ENCODE results near the gene TAF1C.

Gene TAF1C

DNA sequence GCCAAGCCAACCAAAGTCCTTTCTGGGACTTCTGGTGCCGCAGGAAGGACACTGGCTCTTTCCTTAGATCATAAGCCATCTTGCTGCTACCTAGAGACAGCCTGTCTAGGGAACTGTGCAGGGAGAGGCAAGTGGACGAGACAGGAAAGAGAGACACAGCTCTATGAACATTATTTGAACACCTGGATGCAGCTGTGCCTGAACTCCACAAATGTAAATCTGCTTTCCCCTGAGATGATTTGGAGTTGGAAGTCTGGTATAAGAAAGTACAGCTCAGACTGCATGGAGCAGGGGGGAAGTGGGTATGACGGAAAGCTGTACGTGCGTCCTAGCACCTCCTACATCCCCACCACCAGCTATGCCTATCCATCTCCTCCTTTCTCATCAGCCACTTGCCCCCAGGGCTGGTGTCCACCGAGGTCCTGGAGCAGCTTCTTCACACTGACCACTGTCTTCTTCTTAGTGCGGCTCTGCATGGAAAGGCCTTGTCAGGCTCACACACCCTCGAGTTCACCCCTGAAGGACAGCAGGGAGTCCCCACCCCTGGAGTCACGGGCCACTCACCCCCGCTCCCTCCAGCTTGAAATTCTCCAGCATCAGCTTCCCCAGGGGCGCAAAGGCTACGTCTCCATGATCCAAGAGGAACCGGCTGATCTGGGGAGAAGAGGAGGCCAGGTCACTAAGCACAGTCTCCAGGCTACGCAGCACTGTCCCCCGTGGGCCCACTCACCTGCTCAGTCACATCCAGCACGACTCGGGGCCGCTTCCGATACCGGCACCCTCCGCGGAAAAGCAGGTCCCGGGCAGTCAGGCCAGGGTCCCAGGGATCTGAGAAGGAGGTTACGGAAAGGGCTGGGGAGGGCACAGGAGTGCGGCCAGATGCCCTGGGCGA is 3.9 kb downstream of the TAF1C start:
- no peak for DNase-seq

- no peak for DNase-seq
Observed at GRCh38 chr16:84182104-84182503, 4.8 kb downstream of the TAF1C start.

DNA sequence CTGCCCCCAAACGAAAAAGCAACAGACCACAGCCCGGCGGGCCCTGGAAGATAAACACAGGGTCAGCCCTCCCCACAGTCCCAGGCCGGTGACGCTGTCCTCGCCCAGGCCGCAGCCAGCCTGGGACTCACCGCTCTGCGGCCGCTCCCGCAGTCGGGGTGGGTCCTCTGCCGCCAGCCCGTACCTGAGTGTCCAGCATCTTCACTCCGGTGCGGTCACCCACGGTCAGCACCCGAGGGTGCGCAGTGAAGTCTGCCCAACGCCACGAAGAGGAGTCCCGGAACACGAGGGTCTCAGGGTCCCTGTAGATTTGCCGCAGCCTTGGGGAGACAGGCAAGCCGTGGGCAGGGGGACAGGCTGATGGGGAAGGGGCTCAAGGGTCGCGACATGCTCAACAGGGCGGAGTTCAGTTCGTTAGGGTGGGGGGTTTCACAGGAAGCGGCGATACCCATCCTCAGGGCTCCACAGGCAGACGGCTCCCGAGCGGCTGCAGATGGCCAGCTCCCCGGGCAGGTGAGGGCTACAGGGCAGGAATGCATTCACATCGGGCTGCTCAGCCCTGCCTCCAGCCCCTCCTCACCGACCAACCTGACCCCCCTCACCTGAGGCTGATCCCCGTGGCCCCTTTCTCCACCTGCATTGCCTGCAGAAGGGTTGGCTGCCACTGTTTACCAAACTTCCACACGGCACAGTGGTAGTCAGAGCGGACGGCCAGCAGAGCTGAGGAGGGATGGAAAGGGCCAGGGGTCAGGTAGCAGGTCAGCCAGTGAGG is 5.5 kb downstream of the TAF1C start:
- DNase-seq, result no peak

GRCh38 chr16:84180519-84181140 is 6.2 kb downstream of the TAF1C start:
- no peak for DNase-seq

GRCh38 chr16:84179612-84180320 is 7.1 kb downstream of the TAF1C start:
- DNase-seq, result no peak

DNA sequence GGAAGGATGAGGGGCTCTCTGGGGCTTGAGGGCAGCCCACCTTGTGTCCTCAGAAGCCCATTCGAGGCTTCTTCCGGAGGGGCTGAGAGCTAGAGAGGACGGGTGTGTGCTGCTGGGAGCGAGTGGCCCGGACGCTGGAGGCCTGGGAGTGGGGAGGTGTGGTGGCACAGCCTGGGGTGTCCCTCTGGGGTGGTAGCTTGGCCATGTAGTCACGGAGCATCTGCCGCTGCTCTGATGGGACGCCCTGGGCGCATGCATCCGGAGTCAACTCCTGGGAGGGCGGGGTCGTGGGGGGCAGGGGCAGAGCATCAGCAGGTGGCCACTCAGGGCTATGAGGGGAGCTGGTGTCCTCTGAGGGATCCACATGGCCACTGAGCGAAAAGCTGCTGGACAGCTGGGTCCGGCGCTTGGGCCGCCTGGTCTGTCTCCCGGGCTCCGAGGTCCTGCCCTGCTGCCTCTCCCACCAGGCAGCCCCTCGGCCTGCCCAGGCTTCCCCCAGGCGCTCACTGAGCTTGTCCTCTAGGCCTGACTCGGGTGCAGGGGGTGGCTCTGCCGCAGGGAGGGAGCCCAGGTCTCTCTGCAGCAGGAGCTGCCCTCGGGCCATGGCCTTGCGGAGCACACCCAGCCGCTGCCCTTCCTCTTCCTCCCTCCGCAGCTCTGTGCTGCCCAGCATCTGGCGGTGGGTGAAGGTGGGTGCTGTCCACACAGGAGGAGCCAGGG is 7.8 kb downstream of the TAF1C start:
- DNase-seq, result no peak

DNA sequence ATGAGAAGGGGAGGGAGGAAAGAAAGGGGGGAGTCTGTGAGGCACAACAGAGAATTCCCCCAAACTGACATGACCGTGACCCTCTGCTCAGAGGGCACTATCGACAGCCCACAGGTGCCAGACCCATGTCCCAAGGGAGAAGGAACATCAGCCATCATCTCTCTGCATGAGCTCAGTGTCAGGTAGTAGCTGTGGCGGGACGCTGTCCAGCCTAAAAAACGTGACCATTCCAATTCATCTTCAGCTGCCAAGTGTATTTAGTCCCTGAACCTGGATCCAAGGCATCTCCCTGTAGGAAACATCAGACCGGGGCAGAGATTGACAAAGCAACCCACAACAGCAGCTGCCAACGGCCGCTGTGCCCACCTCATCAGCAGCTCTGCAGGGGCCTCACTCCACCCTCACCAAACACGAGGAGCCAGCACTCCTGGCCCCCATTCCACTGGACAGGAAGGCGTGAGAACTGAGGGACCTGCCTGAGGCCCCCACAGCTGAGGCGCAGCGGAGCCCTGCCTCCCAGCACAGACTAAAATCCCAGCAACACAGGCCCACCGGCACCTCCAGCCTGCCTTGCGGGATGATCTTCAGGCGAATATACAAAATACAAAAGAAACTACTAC is 8.6 kb downstream of the TAF1C start:
- DNase-seq, result no peak

GRCh38 chr16:84177741-84178073 is 9.2 kb downstream of the TAF1C start:
- no peak for DNase-seq

- DNase-seq, result no peak
Observed at GRCh38 chr16:84176192-84177053, 10.4 kb downstream of the TAF1C start.

DNA sequence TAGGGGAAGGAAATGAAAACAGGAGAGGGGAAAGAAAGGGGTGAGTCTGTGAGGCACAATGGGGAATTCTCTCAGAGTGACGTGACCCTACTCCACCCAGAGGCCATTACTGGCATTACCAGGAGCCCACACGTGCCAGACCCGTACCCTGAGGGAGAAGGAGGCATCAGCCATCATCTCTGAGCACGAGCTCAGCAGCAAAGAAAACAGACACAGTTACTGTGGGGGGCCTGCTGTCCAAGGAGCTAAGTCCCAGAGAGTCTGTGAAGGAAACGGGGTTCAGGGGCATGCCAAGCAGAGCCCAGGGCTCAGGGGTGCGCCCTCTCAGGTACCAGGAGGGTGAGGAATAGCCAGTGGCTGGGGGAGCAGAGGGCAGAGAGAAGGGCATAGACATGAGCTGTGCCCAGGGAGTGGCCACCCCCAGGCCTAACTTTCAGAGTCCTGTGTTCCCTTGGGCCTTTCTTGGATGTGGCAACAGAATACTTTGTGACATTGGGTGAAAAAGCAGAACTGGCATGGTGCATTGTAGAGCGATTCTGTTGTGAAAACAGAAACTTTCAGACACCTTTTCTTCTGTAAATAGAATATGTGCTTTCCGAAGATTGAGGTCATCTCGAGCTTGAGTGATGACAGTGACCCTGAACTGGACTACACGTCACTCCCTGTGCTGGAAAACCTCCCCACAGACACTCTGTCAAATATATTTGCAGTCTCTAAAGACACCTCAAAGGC is 11.3 kb downstream of the TAF1C start:
- DNase-seq, result peak; percentile 54

DNA sequence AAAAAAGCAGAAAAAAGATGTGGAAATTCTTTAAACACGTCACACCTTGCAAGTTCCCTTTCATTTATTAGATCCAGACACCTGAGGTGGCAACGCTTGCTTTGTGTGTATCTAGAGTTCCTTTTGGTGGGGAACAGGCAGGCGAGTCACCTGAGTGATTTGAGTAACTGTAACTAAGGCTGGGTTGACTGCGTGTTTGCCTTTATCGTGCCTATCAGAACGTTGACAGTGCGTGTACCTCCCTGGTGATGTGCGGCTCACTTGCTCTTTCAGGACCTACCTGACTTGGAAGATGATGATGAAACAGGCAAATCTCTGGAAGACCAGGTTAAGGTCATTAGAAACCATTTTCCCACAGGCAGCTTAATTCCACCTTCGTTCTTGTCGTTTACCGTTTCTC is 12.5 kb downstream of the TAF1C start:
- DNase-seq, result no peak

- DNase-seq, result no peak
Observed at GRCh38 chr16:84169765-84170310, 17.0 kb downstream of the TAF1C start.

- no peak for DNase-seq
Observed at GRCh38 chr16:84166796-84167695, 19.8 kb downstream of the TAF1C start.

DNA sequence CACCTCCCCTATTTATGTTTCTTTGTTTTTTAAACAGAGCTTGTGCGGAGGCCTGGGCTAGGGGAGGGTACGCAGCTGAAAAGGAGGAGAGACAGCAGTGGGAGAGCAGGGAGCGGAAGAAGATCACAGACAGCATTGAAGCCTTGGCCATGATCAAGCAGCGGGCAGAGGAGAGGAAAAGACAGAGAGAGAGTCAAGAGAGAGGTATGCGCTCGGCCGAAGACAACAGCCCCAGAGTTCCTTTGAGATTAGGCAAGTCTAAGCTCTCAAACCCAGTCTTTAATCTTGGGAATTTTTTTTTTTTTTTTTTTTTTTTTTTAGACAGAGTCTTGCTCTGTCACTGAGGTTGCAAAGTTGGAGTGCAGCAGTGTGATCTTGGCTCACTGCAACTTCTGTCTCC is 21.1 kb downstream of the TAF1C start:
- no peak for DNase-seq

DNA sequence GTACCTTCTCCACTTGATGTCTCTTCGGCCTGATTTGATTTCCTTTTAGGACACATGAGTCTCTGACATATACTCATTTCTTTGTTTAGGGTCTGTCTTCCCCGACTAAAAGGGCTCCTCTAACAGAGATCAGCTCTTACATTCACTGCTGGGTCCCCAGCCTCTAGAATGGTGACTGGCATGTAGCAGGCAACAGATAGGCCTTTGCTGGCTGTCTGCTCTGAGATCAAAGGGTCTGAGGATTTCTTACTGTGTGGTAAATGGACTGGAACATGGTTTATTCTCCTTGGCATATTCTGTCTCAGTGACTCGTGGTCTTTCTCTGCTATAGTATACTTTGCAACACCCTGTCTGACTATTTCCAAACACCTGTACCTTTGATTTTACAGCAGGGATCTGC is 25.1 kb downstream of the TAF1C start:
- DNase-seq, result no peak

DNA sequence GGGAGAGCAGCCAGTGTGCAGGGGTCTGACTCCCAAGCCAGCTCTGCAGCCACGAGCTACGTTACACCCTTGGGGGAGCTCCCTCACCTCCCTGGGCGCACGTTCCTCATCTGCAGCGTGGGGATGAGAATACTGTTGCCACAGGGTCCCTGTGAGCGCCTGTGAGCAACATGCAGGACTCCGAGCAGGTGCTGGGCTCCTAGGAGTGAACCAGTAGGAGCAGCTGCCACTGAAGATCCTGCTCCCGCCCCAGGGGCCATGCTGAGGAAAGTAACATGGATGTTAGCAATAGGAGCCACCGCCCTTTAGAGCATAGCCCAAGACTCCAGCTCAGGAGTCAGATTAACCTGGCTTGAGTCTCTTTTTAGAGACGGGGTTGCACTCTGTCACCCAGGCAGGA is 25.8 kb downstream of the TAF1C start:
- no peak for DNase-seq

DNA sequence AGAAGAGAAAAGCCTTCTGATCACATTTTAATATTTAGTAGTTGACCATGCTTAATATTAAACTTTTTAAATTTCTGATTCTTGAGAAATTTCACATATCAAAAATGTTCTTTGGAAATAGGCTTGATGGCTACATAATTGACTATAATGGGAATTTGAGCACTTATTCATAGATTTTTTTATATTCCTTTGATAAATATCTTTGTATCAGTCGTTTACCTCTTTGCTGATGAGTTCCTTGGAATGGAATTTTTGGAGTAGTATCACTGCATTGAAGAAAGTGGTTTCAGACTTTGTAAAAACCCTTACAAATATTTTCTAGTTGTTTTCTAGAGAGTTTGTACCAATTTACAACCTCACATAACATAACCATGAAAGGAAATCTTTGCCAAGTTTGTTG is 27.1 kb downstream of the TAF1C start:
- DNase-seq, result no peak

DNA sequence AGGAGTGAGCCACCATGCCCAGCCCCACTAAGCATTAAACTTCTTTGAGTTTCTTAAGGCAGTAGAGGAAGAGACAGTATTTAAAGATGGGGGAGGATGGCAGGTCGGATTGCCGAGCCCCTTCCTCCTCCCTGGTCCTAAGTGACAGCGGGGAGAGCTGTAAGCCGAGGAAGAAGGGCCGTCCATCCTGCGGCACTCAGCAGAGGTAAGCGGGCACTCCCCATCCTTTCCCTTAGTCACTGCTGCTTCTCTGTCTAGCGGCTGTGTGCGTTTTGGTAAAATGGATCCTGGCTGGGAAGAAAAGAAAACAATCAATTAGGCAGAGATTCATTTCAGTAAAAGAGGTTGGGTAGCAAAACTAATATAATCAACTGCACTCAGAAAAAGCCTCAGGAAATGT is 27.9 kb downstream of the TAF1C start:
- no peak for DNase-seq

- DNase-seq, result no peak
Observed at GRCh38 chr16:84156342-84156784, 30.5 kb downstream of the TAF1C start.
